HG03139 (cell line): ENCODE data around the gene TBC1D17.

Experiments used
- ATAC-seq: cut with Tn5 transposase; IDR thresholded peaks from one replicate; pipeline ENCODE4 v1.9.1; 2021; ENCODE audit not compliant: unreplicated experiment

The TBC1D17 gene

GRCh38 chr19:49890349-49891311, 13.1 kb downstream of the TBC1D17 start:
- ATAC-seq = no peak

DNA sequence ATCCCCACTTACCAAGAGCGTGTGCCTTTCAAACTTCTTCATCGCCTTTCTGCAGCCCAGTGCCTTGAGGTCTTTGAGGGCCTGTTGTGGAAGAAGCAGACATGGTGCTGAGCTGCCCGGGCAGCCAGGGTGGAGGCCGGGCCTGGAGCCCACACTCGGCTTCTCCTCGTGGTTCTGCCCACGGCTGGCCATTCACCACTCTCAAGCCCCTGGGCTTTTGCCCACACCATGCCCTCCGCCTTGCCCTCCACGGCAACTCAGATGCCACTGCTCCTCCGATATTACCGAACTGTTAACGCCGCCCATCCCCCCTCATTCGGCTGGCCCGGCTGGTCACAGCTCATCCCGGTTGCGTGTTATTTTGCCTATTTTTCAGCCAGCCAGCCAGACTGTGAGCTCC, 13.9 kb downstream of the TBC1D17 start:
- ATAC-seq = no peak

- ATAC-seq = no peak
Observed at GRCh38 chr19:49892716-49893115, 15.2 kb downstream of the TBC1D17 start.

DNA sequence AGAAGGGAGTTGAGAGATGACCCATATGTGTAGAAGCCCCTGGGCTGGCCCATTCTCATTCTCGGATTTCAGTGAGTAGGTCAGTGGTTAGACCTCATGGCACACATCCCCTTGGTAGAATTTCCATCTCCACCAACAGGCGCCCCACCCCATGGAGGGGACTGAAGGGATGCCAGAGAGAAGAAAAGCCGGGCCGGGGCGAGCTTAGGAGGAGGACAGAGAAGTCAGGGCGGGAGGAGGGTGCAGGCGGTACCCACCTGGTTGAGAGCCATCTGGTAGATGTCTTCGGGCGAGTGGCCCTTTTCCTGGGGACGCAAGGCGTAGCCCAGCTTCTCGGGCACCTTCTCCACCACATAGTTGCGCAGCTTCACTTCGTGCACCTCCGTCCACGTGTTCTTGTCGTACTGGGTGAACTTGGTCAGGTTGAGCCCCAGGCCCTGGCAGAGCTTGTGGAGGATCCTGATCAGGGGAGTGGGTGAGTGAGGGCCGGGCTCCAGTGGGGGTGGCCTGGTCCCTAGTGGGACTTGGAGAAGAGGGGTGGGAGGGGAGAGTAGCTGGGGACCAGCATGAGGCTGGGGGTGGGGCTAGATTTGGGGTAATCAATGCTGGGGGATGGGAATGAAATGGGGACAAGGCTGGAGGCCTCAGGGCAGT, 16.6 kb downstream of the TBC1D17 start:
- ATAC-seq = no peak

- ATAC-seq = no peak
Observed at GRCh38 chr19:49894879-49895565, 17.5 kb downstream of the TBC1D17 start.

- no peak for ATAC-seq
Observed at GRCh38 chr19:49895566-49896297, 18.2 kb downstream of the TBC1D17 start.

- ATAC-seq = peak; percentile 50
Observed at GRCh38 chr19:49896863-49897621, 19.5 kb downstream of the TBC1D17 start, which contains the start of gene IL4I1. TSS of gene IL4I1 (minus strand) at chr19:49896887. CDS start at chr19:49896160, 727 bp downstream.

DNA sequence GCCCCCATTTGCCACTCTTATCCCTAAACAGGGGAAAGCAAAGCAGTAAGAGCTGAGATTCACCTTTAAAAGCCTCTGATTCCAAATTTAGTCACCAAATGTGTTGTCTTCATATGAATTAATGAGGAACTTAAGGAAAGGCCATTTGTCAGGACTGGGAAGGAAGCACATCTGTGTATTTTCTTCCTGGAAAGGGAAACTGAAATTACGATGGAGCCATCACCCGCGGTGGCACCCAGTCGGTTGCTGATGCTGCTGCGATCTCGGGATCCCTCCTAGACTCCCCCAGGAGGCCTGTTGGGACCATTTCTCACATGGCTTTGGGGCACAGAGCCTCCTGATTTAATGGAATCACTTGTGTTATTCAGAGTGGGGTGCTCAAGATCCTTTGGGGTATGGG, 26.6 kb downstream of the TBC1D17 start:
- no peak for ATAC-seq

DNA sequence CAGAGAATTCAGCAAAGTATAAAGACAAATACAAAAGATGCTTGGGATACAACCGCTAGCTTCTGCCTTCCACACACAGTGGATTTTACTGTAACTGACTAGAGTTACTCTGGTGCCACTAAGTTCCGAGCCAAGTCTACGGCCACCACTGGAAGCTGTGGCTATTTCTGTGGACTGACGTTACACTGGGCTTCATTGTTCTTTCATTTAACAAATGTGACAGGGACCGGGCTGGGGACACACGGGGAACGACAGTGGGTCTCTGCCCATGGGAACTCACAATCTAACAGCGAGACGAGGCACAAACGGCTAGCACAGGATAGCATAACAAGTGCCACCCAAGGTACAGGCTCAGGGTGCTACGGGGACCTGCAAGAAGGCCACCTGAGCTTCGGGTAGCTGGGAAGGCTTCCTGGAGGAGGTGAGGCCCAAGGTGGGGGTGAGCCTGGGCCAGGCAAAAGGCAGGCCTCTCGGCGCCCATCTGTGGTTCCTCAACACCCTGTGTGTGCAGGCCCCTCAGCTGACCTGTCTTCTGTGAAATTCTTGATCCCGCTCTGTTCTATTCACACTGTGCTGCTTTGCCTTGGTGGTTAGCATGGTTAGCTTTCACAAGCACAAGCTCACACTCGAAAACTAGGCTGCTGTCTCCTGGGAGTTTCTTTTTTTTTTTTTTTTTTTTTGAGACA, 29.5 kb downstream of the TBC1D17 start:
- no peak for ATAC-seq

DNA sequence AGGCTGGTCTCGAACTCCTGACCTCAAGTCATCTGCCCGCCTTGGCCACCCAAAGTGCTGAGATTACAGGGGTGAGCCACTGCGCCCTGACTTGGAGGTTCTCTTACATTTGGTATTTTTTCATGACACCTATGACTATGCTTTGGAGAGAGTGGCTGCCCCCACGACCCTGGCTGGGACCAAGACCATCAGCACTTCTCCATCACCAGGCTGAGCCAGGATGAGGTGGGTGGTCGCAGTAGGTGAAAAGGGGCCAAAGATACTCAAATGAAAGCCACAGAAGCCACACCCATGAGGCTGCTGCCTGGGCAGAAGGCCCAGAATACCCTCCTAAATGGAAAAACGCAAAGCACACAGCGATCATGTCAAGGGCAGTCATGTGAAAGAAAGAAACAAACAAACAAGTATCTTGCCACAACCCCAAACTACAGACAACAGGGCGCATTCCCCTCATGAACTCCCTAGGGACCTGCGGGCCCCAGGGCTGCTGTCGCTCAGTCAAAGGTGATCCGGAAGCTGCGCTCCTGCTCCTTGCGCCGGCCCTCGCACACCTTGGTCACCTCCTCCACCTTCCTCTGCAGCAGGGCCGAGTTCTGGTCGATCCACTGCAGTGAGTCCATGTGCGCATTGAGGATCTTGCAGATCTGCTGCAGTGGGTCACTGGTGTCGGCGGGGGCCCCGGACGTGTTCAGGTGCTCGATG, 30.4 kb downstream of the TBC1D17 start:
- ATAC-seq = no peak

- no peak for ATAC-seq
Observed at GRCh38 chr19:49908480-49909420, 31.2 kb downstream of the TBC1D17 start.

GRCh38 chr19:49910179-49910578, 32.7 kb downstream of the TBC1D17 start:
- ATAC-seq = no peak

GRCh38 chr19:49911381-49912145, 34.1 kb downstream of the TBC1D17 start:
- ATAC-seq = no peak

DNA sequence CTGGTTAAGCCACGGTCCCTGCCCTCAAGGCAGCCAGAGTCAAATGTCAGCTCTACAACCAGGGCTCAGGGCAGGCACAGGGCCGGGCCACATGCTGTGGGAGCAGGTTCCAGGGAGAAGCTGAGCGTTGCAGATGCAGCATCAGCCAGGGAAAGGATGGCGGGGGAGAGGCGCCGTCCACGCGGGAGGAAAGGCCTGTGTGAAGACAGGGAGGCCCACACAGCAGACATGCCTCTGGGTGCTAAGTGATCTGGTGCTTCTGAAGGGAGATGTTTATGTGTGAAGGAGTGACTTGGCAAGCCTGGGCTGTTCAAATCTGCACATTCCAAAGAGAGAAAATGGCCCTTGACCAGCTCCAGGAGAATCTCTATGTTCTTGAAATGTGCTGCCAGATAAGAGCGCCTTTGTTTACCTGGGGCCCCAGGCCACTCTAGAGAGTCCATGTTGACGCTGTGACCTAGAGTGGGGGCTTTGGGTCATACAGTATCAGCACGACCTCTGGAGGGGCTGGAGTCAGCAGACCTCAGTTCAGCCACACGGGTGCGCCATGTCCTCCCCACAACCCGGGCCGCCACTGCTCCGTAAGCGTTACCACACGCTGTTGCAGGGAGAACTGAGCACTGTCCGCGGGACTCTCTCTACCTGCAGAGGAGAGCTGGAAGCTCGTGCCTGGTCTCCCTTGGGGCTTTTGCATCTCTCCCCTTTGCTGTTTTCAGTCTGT, 35.6 kb downstream of the TBC1D17 start:
- no peak for ATAC-seq

DNA sequence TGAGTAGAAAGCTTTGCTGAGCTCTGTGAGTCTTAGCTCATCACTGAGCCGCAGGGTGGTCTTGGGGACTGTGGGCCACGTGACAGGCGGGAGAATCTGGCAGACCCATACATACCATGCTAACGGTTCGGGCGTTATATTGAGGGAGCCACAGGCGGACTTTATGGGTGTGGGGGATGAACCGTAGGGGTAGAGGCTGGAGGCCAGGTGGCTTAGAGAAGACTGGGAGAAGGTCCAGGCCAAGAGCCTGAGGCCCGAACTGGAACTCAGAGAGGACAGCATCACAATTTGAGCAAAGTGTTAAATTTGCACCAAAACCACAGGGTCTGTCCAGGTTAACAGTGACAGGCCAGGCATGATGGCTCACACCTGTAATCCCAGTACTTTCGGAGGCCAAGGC, 36.2 kb downstream of the TBC1D17 start:
- no peak for ATAC-seq

DNA sequence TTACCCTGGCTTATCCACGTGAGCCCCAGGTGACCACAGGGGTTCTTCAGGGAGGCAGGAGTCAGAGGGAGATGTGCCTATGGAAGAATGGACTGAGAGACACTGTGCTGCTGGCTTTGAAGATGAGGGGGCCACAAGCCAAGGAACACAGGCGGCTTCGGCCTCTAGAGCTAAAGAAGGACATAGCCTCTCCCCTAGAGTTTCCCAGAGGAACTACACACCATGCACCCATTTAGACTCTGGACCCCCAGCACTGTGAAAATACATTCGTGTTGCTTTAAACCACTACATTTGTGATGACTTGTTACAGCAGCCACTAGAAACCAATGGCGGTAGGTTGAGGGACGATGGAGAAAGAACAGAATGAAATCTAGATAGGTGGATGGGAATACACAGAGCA, 37.8 kb downstream of the TBC1D17 start:
- ATAC-seq = no peak
